Measurements from ENCODE around the gene BNIPL.

The BNIPL gene, protein sequence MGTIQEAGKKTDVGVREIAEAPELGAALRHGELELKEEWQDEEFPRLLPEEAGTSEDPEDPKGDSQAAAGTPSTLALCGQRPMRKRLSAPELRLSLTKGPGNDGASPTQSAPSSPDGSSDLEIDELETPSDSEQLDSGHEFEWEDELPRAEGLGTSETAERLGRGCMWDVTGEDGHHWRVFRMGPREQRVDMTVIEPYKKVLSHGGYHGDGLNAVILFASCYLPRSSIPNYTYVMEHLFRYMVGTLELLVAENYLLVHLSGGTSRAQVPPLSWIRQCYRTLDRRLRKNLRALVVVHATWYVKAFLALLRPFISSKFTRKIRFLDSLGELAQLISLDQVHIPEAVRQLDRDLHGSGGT

DNA sequence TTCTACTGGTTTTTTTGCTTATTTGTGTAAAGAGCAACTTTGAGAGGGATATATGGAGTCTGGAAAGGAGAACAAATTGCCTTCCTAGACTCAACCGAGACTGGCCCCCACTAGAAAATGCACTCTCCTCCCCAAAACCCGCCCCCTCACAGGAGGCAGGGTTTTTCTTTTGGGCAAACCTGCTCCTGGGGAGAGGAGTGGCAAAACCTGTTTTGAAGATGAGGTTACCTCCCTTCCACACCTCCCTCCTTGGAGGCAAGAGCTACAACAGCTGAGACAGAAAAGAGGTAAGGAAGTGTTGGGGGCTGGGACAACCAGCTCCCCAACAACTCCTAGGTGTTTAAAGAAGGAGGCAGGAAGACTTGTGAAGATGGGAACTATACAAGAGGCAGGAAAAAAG lies at the start of gene BNIPL:
Gene BNIPL (plus strand): TSS at position 231 of the 400 bp plus-strand sequence. CDS start 140 bp downstream, at position 371.
- DNase-seq = no peak

DNA sequence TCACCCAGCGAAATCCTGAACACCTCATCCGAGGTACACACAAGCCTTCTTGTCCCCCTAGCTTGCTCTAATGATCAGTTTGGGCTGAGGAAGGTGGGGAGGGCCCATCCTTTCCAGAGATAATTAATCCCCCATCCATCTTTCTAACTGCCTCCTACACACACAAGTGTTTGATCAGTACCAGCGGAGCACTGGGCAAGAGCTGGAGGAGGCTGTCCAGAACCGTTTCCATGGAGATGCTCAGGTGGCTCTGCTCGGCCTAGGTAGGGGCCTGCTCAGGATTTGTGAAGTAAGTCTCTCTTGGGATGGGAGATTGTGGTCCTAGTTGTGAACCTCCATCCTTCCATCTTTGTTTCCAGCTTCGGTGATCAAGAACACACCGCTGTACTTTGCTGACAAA lies 48.5 kb upstream of the BNIPL start:
- no peak for DNase-seq

DNA sequence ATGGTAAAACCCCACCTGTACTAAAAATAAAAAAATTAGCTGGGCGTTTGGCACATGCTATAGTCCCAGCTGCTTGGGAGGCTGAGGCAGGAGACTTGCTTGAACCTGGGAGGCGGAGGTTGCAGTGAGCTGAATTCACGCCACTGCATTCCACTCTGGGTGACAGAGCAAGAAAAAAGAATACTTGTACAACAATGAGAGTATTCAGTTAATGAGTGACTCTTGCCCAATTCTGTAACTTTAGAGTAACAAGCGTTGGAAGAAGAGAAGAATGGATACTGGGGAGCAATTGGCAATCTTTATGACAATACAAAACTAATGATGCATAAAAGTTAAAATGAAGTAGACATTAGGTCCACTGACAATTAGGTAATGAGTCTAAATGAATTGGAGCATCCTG lies 43.8 kb upstream of the BNIPL start:
- DNase-seq = no peak

DNA sequence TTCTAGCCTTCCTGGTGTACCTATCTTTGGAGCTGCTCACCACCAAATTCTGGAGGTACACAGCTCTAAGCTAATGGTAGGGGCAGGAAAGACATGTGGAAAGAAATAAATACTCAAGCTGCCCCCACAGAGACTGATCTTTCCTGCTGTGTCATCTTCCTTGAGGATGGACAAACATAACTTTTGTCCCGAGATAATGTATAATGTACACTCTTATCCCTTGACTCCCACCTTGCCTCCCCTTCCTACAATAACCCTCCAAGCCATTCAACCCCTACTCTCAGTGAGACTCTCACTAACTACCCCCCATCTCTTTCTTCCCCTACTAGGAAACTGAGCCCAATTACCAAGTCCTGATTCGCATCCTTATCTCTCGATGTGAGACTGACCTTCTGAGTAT lies 42.1 kb upstream of the BNIPL start:
- no peak for DNase-seq

DNA sequence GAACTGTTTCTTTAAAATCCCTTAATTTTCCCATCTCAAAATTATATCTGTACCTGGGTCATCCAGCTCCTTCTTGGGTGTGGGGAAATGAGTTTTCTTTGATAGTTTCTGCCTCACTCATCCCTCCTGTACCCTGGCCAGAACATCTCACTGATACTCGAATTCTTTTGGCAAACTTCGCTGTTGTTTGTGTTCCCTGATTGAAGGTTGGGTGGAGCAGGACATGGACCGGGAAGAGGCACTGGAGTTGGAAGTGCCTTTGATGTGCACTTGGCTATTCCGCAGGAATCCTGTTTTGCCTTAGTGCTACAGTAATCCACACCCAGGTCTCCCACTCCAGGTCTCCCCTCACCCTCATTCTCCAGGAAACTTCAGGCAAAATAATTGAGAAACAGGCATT lies 40.9 kb upstream of the BNIPL start:
- DNase-seq = no peak

DNA sequence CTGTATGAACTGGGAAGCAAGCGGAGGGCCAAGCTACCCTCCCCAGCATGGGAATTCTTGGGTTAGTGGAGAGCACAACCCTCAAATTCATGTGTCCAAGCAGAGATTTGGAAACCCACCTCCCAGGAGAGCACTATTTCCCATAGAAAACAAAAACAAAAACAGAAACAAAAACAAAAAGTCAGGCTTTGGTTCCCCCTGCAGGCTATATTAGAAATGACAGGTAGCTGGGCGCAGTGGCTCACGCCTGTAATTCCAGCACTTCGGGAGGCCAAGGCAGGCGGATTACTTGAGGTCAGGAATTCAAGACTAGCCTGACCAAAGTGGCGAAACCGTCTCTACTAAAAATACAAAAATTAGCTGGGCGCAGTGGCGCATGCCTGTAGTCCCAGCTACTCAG lies 40.5 kb upstream of the BNIPL start:
- DNase-seq = no peak

DNA sequence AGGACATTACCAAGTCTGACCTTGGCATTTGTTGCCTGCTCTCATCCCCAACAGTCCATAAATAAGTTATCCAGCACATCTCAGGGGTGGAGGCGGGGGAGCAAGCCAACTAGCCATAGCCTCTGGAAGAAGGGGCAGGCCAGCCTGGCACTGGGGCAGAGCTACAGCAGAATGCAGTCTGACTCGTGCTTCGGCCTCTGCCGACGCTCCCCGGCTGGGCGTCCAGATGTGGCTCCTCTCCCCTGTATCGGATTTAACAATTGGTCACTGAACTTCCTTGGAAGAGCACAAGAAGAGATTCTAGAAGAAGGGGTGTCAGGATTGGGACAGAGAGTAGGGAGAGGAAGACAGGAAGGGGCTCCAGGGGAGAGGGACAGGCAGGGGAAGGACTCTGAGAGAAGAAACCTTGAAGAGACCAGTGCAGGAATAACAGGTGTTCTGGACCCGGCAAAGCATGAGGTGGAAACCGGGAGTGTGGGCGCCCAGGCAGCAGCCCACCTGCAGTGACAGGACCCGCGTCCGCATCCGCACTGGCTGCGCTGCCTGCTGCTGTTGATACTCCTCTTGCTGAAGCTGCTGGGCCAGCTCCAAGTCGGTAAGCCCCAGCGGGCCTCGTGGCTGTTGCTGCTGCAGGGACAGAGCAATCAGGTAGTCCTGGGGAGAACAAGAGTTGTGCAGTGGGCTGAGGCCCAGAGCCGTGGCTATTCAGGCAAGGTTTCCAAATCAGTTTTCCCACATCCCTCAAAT lies 39.1 kb upstream of the BNIPL start:
- no peak for DNase-seq

DNA sequence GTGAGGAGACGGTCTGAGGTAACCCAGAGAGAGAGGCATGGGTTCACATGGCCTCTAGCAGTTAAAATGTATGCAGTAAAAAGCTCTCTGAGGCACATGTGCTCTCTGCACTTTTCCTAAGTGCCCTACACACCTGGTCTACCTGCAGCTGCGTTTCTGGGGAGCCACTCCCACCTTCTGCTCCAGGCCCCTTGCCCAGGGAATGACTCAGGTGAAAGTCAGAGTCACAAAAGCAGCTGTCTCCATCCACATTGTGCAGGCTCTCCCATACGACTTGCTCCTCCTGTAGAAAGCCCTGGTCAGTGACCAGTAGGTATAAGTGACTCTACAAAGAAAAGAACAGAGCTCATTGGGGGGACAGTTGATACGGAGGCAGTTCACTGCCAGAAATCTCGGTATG lies 38.4 kb upstream of the BNIPL start:
- no peak for DNase-seq

DNA sequence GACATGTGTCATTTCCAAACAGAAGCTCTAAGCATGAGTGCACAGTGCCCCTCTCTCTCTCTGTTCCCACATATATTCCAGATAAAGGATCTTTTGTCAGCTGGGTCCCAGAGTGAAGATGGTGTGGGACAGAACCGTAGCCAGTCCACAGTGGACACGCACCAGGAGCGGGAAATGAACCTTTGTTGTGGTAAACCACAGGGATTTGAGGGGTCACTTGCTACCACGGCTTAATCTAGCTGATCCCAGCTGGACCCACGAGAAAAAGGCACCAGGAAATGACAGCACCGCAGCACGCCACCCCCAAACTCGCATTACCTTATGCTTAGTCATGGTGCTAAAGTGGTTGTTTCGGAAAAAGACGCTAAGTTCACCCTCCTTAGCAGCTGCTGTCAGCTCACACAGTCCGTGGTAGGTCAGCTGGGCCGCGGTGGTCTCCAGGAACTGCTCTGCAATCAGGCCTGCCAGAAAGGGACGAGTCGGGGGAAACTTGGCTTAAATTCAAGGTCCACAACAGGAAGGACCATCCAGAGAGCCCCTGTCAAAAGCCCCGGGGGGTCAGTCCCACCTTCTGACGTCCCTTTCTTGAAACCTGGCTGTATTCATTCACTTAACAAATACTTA lies 37.2 kb upstream of the BNIPL start:
- no peak for DNase-seq

DNA sequence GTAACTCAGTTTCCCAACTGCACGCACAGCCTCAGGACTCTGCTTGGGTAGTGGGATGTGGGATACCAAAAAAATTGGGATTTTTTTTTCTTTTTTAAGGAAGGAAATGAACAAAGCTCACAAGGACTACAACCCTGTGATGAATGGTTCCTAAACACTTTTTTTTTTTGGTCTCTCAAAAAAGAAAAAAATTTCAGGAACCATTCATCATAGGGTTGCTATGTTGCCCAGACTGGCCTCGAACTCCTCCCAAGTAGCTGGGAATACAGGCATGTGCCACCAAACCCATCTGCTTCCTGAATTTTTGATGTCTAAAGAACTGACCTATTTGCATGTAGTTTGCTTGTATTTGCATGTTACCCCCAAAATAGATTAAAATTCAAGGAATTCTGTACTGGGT lies 36.5 kb upstream of the BNIPL start:
- DNase-seq = no peak

DNA sequence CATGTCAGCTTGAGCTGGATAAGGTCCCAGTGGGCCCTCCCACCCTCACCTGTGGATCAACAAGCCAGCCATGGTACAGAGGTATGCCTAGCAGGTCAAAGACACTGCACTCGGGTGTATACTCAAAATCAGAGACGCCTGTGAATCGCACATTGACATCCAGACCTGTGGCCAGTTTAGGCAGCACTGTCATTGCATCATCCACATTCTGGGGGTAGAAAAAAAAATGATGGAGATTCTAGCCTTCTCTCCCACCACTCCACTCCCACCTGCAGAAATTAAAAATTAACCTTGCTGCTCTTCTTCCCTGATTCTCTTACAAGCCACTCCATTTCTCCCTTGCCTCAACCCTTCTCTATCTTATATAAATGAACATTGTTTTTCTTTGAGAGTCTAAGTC lies 36.0 kb upstream of the BNIPL start:
- DNase-seq = no peak

DNA sequence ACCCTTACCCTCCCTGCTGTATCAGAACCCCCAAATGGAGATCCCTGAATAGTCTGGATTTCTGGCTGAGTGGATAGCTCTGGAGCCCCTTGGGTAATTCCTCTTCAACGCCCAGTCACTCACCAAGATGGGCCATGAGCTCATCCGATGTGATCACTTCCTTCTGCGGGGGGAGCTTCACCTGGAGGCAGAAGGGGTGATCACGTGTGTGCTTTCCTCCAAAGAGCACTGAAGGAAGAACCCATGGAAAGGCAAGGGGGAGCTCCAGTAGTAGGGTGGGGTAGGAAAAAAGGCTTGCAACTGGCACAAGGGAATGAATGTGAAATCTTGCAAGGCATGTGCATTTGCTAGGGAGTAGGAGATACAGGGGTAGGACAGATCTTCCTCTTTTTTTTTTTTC lies 34.8 kb upstream of the BNIPL start:
- no peak for DNase-seq

DNA sequence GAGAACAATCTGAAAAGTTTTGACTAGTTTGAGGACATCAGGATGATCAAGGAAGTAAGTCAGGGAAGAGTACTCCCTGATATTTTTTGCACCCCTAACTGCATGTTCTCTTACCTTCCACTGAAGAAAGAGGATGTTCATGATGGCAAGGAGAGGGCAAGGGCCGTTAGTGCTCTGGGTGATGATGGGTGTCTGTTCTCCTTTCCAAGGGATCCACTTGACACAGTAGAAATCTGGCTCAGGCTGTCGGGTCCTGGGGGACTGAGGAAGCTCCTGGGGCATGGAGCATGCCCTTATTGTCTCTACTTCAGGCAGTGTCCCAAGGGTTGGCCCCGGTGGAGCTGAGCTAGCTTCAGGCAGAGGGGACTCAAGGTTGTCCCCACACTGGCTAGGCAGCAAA lies 34.3 kb upstream of the BNIPL start:
- no peak for DNase-seq

DNA sequence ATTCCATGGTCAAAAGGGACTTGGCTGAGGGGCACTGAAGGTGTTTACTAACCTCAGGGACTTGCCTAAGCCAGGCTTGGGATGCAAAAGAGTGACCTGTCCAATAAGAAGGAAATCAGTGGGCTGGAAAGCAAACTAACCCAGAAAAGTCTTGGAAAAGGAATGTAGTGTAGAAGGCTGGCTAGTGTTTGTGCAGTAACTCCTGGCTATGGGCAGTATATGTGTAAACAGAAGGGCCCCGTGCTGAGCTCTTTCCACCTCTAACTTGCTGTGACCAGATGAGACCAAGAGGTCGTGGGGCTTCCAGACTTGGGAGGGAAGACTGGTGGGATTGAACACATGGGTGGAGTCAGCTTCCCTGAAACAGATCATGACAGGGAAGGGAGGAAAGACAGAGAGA lies 33.8 kb upstream of the BNIPL start:
- no peak for DNase-seq

DNA sequence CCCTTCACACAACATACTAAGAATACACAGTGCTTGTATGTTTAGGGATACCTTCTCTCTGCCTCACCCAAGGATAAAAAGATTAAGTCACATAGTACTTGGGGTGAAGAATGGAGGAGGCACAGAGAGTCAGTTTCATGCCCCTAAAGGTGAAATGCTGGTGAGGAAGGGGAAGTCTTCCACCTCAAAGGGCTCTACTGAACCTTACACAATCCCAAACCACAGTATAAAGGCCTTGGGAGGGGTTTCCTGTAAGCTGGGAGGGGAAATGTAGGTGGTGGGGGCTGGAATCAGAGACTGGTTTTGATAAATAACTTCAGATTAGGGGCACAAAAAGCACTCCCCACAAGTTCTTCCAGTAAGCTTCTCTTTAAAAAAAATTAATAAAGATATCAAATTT lies 33.2 kb upstream of the BNIPL start:
- no peak for DNase-seq

DNA sequence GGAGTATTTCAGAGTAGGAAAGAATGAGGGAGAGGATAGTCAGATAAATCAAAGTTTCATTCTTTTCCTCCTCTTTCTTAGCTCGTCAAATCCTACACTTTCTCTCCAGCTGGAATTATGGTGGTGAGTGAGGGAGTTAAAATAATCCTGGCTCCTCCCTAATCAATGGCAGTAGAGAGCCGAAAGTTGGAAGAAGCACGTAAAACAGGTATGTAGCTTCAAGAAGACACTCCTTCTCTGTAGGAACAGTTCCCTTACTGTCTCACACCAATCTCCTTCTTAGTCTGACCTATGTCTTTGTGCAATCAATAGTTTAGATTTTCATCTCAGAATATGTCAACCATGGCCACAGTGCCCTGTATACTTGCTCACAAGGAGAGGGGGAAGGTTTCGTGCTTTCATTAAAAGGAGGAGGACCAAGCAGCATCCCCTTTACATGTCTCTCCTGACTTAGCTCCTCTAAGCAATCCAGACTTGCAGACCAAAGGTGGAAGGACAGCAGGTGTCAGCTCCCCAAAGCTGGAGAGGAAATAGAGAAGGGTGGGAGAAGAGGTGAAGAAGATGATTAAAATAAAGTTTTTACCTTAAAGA lies 30.6 kb upstream of the BNIPL start:
- DNase-seq = no peak

DNA sequence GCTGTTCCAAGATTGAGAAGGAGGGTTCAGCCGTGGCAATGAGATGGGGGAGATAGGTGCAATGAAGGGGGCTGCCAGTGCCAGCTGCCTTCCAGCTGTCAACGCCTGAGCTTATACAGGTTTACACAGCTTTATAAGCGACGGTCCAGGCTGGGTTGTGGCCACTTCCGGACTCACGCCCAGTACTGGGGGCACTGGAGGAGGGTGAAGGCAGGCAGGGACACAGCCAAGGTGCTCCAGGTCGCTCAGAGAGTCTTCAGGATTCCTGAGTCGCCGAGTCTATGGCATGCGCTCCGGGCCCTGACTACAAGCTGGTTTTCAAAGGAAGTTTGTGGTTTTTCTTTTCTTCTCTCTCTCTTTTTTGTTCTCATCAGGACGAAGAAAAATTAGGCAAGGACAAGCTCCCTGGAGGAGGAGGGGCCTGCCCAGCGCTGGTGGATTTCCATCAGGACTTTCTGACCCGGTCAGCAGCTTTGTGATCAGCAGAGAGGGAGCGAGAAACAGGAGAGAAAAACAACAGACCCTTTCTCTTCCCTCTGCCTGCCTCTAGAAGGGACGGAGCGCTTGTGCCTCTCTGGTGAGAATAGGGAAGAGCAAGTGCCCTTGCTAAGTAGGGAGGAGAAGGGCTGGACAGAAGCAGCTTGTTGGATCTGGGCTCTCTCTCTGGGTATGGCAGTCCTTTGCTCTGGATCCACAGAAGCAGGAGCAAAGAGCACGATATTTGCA lies 29.9 kb upstream of the BNIPL start, which contains the start of gene MINDY1:
Gene MINDY1 (minus strand): TSS at position 576 of the 726 bp plus-strand sequence. CDS start 4,285 bp downstream, outside the sequence.
- no peak for DNase-seq

DNA sequence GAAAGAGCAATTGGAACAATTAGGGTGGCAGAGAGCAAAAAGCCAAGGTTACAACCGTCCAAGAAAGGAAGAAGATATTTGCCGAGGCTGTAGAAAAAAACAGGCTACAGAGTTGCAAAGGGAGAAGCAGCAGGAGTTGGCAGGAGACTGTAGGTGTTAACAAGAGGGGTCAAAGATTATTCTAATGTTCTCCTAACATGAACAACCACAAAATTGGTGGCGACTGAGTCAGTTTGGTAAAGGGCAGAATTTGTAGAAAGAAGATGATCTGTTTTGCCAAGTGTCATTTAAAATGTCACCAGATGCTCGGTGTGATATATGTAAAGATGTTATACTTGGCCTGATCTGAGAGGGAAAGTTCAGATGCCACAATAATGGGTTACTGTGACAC lies 28.5 kb upstream of the BNIPL start:
- no peak for DNase-seq

DNA sequence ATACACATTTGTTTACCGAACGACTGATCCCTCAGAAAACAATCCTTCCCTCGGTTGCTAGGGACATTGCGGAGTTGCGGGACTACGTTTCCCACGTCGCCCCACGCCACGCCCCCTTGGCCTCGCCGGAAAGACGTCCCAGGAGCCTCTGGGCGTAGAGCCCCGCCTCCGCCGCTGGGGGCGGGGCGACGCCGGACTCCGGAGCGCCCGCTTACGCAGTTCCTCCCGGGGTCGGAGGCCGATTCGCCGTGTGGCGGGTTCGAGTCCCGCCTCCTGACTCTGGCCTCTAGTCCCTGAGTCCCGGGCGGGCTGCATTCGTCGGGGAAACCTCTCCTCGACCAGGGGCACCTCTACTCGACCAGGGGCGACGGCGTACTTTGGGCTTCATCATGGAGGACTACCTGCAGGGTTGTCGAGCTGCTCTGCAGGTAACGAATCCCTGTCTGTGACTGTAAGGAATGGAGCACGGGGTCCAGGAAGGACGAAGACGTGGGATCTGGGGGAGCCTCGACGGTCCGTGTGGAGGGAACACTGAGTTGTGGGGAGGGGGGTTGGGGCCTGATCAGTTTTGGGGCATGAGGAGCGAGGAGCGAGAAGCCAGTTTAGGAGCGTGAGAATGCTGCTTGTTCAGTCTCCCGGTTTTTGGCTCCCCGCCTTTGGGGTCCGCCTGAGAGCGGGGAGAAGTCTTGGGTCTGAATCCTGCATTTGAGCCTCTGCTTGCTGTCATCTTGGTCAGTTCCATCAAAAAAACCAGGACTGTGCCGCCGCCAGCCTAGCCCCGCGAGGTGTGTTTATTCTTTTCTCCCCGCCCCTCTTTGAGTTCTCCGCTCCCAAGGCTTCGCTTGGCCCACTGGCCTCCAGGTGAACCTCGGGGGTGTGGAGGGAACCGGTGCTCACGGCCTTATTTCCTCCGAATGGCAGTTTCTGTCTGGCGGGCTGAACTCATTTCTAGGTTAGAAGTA lies 27.9 kb upstream of the BNIPL start, which contains the start of gene PRUNE1:
Gene PRUNE1 (plus strand): TSS at position 206 of the 962 bp plus-strand sequence. CDS start 184 bp downstream, at position 390.
- peak; percentile 87 to 94 (median 88) for DNase-seq

DNA sequence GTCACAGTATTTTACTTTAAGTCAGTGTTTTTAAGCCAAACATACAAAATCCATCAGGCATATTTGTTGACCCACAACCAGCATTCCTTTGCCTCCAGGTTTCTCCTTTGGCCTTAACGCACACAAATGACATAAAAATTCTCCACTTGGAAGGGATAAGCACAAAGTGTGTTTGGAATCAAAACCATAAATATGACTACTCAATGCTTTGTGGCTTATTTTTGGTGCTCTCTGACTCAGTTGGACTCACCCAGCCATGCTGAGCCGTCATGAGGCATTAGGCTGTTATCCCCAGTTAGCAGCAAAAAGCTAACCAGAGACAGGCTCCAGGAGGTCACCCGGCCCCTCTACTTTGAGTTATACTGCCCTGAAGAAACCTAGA lies 27.2 kb upstream of the BNIPL start:
- DNase-seq = no peak

DNA sequence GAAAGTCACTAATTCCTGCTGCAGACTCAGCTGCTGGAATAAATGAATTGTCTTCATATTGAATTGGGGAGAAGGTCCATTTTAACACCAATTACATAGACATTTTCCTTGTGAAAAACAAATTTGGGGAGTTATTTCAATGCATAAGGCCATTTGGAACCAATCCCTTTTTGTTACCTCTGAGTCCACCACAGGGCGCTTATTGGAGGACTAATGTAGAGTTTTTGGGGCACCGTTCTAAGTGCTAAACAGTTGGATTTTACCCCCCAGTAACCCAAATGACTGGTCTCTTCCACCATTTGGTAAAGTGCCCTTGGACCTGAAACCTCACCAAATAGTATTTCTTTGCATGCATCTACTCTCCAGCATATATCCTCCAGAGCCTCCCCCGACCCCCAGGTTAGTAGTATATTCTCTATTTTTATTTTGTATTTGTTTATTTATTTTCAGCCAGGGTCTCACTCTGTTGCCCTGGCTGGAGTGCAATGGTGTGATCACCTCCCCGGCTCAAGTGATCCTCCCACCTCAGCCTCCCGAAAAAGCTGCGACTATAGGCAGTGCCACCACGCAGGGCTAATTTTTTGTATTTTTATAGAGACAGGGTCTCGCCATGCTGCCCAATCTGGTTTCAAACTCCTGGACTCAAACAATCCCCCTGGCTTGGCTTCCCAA lies 26.6 kb upstream of the BNIPL start:
- DNase-seq = no peak

Measured in activated CD4-positive, CD25-positive, alpha-beta regulatory T cell (primary cell).